A673 (cell line): ENCODE measurements around the gene ANKMY2. TPM values are rescaled to one million over a fixed set of nuclear protein-coding genes. Genes with fewer than 3 reads are reported as not detected.
A peak's percentile ranks its signal among the peaks of the same experiment; 100 is the strongest.

ENCODE experiments used
- BruUV-seq: library from RNA; stranded (reverse); fragments of 400-500 nt; replicated peaks from 2 replicates; lab custom pipeline; 2021; lab: Mats Ljungman, UMichigan
- CTCF ChIA-PET: fragments of 300-600 bp; sonication (Branson Sonifier 250); formaldehyde crosslinking; loops from one replicate; lab custom pipeline; 2022; ENCODE audit warnings: antibody characterized with exemption; lab: Charles Lee
- POLR2A ChIA-PET: fragments of 300-600 bp; sonication (Branson Sonifier 250); formaldehyde crosslinking; loops from one replicate; lab custom pipeline; 2022; ENCODE audit warnings: antibody characterized with exemption; ENCODE audit not compliant: low non-redundant PET; lab: Charles Lee
- DNase-seq: peaks from one replicate; pipeline ENCODE4 v3.0.0-alpha.2; 2015; ENCODE audit warnings: low spot score
- H3K27ac ChIP-seq: fragments of 200-600 bp; sonication (generic); 2 replicates; pipeline ENCODE4 v1.5.1; 2016; ENCODE audit warnings: mixed run types, low read depth, mild to moderate bottlenecking, mixed read lengths, antibody characterized with exemption, low read length; ENCODE audit not compliant: poor library complexity, severe bottlenecking
- H3K27me3 ChIP-seq: fragments of 200-600 bp; sonication (generic); replicated peaks from 2 replicates; pipeline ENCODE4 v1.6.1; 2017; ENCODE audit warnings: mixed run types, low read depth, mild to moderate bottlenecking, mixed read lengths, antibody characterized with exemption, low read length; ENCODE audit not compliant: insufficient read depth, poor library complexity
- H3K36me3 ChIP-seq: fragments of 200-600 bp; sonication (generic); 2 replicates; pipeline ENCODE4 v1.6.1; 2016; ENCODE audit warnings: mixed run types, mild to moderate bottlenecking, mixed read lengths, antibody characterized with exemption, low read length; ENCODE audit not compliant: insufficient read depth, poor library complexity, severe bottlenecking
- H3K4me1 ChIP-seq: fragments of 200-600 bp; sonication (generic); 2 replicates; pipeline ENCODE4 v1.6.1; 2017; ENCODE audit warnings: mixed run types, mild to moderate bottlenecking, mixed read lengths, antibody characterized with exemption, low read length; ENCODE audit not compliant: insufficient read depth, poor library complexity, severe bottlenecking
- H3K4me3 ChIP-seq: fragments of 200-600 bp; sonication (generic); 2 replicates; pipeline ENCODE4 v1.5.1; 2016; ENCODE audit warnings: low read depth, mixed run types, mild to moderate bottlenecking, mixed read lengths, low read length; ENCODE audit not compliant: poor library complexity, severe bottlenecking
- H3K9me3 ChIP-seq: fragments of 200-600 bp; sonication (generic); 2 replicates; pipeline ENCODE4 v1.6.1; 2016; ENCODE audit warnings: mixed run types, low read depth, mild to moderate bottlenecking, mixed read lengths, antibody characterized with exemption, low read length; ENCODE audit not compliant: poor library complexity, severe bottlenecking
- CTCF ChIP-seq: fragments of 300-800, 200-600 bp; sonication (generic); conservative IDR thresholded peaks from 2 replicates; pipeline ENCODE4 v1.5.1; 2017; ENCODE audit warnings: low read depth, mild to moderate bottlenecking, antibody characterized with exemption, low read length, moderate library complexity, mixed read lengths
- EZH2 ChIP-seq: fragments of 200-600 bp; sonication (generic); IDR thresholded peaks from 2 replicates; pipeline ENCODE4 v1.6.1; 2017; ENCODE audit warnings: borderline replicate concordance, low read depth, mild to moderate bottlenecking, mixed read lengths, antibody characterized with exemption, low read length; ENCODE audit not compliant: poor library complexity, severe bottlenecking
- intact Hi-C: fragments of 100-400 bp; cut with micrococcal nuclease; formaldehyde crosslinking; loops from one replicate; pipeline ENCODE4 v1.10.0; 2022; ENCODE audit not compliant: unreplicated experiment
- total RNA-seq: library from RNA; stranded (reverse); gene quantifications from 2 replicates; pipeline ENCODE4 v1.2.3, GENCODE V29; 2021

ANKMY2 gene
- total RNA-seq, 1 experiment from 2014 or later: 24.3 TPM

GRCh38 chr7:16626388-16626787 lies 19.2 kb downstream of the ANKMY2 start:
- POLR2A ChIA-PET: no interaction called here

GRCh38 chr7:16619979-16620408 lies 25.6 kb downstream of the ANKMY2 start:
- POLR2A ChIA-PET: no interaction called here
- no TSS peak for BruUV-seq
- TF ChIP-seq EZH2 (no peak), CTCF (no peak)

More at GRCh38 chr7:16626388-16626787, 19.2 kb downstream of the ANKMY2 start:
- H3K4me1 ChIP-seq: peaks cover 21% of the 10 kb centered on the region
- intact Hi-C loops: no loop called here
- H3K27ac ChIP-seq: no peak overlapping the region
- H3K9me3 ChIP-seq: no peaks in the 10 kb centered on the region
- H3K4me3 ChIP-seq: no peak overlapping the region
- BruUV-seq: no TSS peak
- H3K27me3 ChIP-seq: no peaks in the 10 kb centered on the region
- CTCF ChIA-PET: no interaction called here
- TF ChIP-seq EZH2 (no peak), CTCF (no peak)
- no peak for DNase-seq
- H3K36me3 ChIP-seq: peaks cover 5% of the 10 kb centered on the region

GRCh38 chr7:16616542-16616941 lies 29.0 kb downstream of the ANKMY2 start:
- no peak for DNase-seq
- Histone ChIP-seq H3K4me3 (no peak overlapping the region), H3K9me3 (no peaks in the 10 kb centered on the region), H3K27me3 (no peaks in the 10 kb centered on the region), H3K27ac (no peak overlapping the region), H3K36me3 (peaks cover 39% of the 10 kb centered on the region), H3K4me1 (no peaks in the 10 kb centered on the region)
- intact Hi-C loops: no loop called here
- BruUV-seq: no TSS peak
- ChIA-PET POLR2A (no interaction called here), CTCF (no interaction called here)
- TF ChIP-seq CTCF: no peak
- no peak for TF ChIP-seq EZH2

More at GRCh38 chr7:16619979-16620408, 25.6 kb downstream of the ANKMY2 start:
- H3K27ac ChIP-seq: no peak overlapping the region
- H3K27me3 ChIP-seq: no peaks in the 10 kb centered on the region
- peaks cover 9% of the 10 kb centered on the region for H3K4me1 ChIP-seq
- DNase-seq: peak; percentile 20
- H3K36me3 ChIP-seq: peaks cover 35% of the 10 kb centered on the region
- H3K4me3 ChIP-seq: no peak overlapping the region
- no peaks in the 10 kb centered on the region for H3K9me3 ChIP-seq
- intact Hi-C loops: no loop called here
- CTCF ChIA-PET: no interaction called here
